Activated CD8-positive, alpha-beta memory T cell treated with anti-CD3 and anti-CD28 coated beads, Interleukin-2, amount 50 U/mL, for 24 hours (primary cell): Measurements from ENCODE around the gene CSNK1G2.

ENCODE experiments used
- DNase-seq: peaks from one replicate; pipeline ENCODE4 v3.0.0-alpha.2; 2020; ENCODE audit errors: extremely low read depth

CSNK1G2 gene

GRCh38 chr19:1918975-1919374 lies 22.0 kb upstream of the CSNK1G2 start:
- no peak for DNase-seq

- DNase-seq: no peak
Observed at GRCh38 chr19:1920644-1921043, 20.3 kb upstream of the CSNK1G2 start.

- DNase-seq: no peak
Observed at GRCh38 chr19:1921326-1921725, 19.6 kb upstream of the CSNK1G2 start.

- no peak for DNase-seq
Observed at GRCh38 chr19:1921825-1922224, 19.1 kb upstream of the CSNK1G2 start.

- DNase-seq: no peak
Observed at GRCh38 chr19:1922803-1923202, 18.2 kb upstream of the CSNK1G2 start.

GRCh38 chr19:1923319-1923718 lies 17.7 kb upstream of the CSNK1G2 start:
- no peak for DNase-seq

- DNase-seq: no peak
Observed at GRCh38 chr19:1924320-1924961, 16.5 kb upstream of the CSNK1G2 start.

- DNase-seq: no peak
Observed at GRCh38 chr19:1925544-1925943, 15.4 kb upstream of the CSNK1G2 start.

- no peak for DNase-seq
Observed at GRCh38 chr19:1929021-1929742, 11.8 kb upstream of the CSNK1G2 start.

GRCh38 chr19:1931445-1931844 lies 9.5 kb upstream of the CSNK1G2 start:
- DNase-seq: no peak

- no peak for DNase-seq
Observed at GRCh38 chr19:1932395-1932794, 8.6 kb upstream of the CSNK1G2 start.

- DNase-seq: no peak
Observed at GRCh38 chr19:1933244-1933643, 7.7 kb upstream of the CSNK1G2 start.

- DNase-seq: no peak
Observed at GRCh38 chr19:1933942-1934341, 7.0 kb upstream of the CSNK1G2 start.

- DNase-seq: no peak
Observed at GRCh38 chr19:1935484-1936208, 5.3 kb upstream of the CSNK1G2 start.

GRCh38 chr19:1936430-1936829 lies 4.5 kb upstream of the CSNK1G2 start:
- DNase-seq: no peak

- DNase-seq: no peak
Observed at GRCh38 chr19:1936916-1937610, 3.9 kb upstream of the CSNK1G2 start.

GRCh38 chr19:1938071-1938470 lies 2.9 kb upstream of the CSNK1G2 start:
- no peak for DNase-seq

GRCh38 chr19:1942078-1942933 lies 1.3 kb downstream of the CSNK1G2 start:
- no peak for DNase-seq

GRCh38 chr19:1942934-1943555 lies 2.1 kb downstream of the CSNK1G2 start:
- DNase-seq: no peak

- DNase-seq: no peak
Observed at GRCh38 chr19:1943661-1944087, 2.7 kb downstream of the CSNK1G2 start.
